Right lobe of liver (tissue), 6 donors: ENCODE measurements around the gene LGALS3BP. TPM values are rescaled to one million over a fixed set of nuclear protein-coding genes. Genes with fewer than 3 reads are reported as not detected.
A peak's percentile ranks its signal among the peaks of the same experiment; 100 is the strongest.
"Not testable (repeated sequence)": the region's sequence is repeated elsewhere in the genome, so short reads cannot be mapped to it uniquely, and the experiment has no call there.

Experiments
- ATAC-seq, 4 donors: fragments of 200-7000 bp; cut with Tn5 transposase; one replicate each; pipeline ENCODE4 v1.9.1; 2020; ENCODE audit warnings: mild to moderate bottlenecking in 4 of 4, moderate library complexity in 4 of 4
- DNase-seq, 3 donors: peaks; one replicate each; pipeline ENCODE4 v3.0.0-alpha.2; 2020
- H3K27ac ChIP-seq, 3 donors: fragments of 200-600 bp; one replicate each; pipeline ENCODE4 v1.8.0; 2022
- H3K27me3 ChIP-seq, 2 donors: fragments of 200-600 bp; one replicate each; pipeline ENCODE4 v1.8.0; 2022
- H3K36me3 ChIP-seq, 4 donors: fragments of 200-600 bp; sonication (generic) in 1 of 4; one replicate each; pipeline versions ENCODE4 v1.5.1 to v1.8.0; 2017 to 2022; ENCODE audit warnings: control low read depth in 1 of 4
- H3K4me1 ChIP-seq, 4 donors: fragments of 200-600 bp; sonication (generic) in 1 of 4; one replicate each; pipeline versions ENCODE4 v1.5.1 to v1.8.0; 2017 to 2022; ENCODE audit warnings: control low read depth in 1 of 4
- H3K4me3 ChIP-seq, 3 donors: fragments of 200-600 bp; one replicate each; pipeline ENCODE4 v1.8.0; 2022
- H3K9me3 ChIP-seq, 4 donors: fragments of 200-600 bp; sonication (generic) in 1 of 4; one replicate each; pipeline versions ENCODE4 v1.5.1 to v1.8.0; 2017 to 2022; ENCODE audit warnings: control low read depth in 1 of 4
- POLR2A ChIP-seq: fragments of 450-650 bp; IDR thresholded peaks from one replicate; pipeline ENCODE4 v1.6.1; 2017; ENCODE audit warnings: antibody characterized with exemption, mild to moderate bottlenecking
- WGBS: methylation state at CpG from one replicate; pipeline ENCODE4 v1.1.6; 2018; ENCODE audit warnings: low coverage, low lambda C conversion rate; ENCODE audit not compliant: insufficient coverage; ENCODE audit errors: missing lambda C conversion rate; 5-methylcytosine and 5-hydroxymethylcytosine counted together
- intact Hi-C, 2 donors: fragments of 100-400 bp; cut with DNase I; formaldehyde crosslinking; loops; one replicate each; pipeline versions ENCODE4 v1.11.2 to v1.14.1; 2022
- total RNA-seq, 6 experiments: library from RNA; depleted of rRNA in 2 of 6; stranded (reverse); fragments of >200 nt in 2 of 6; fragmentation: NEBNext Ultra II Directional in 3 of 6; extraction: Animal tissue kit (Norgen Biotek cat#: 25700) in 3 of 6; gene quantifications; one replicate each; pipeline versions ENCODE4 v1.1.0 to v1.2.4, GENCODE V29; 2016 to 2023
- TF ChIP-seq, protein P1 (sequence below), 4 donors: fragments of 200-600 bp in 3 of 4; fragments of 450-650 bp in 1 of 4; IDR thresholded peaks; one replicate each; pipeline versions ENCODE4 v1.5.1 to v1.8.0; 2016 to 2022; ENCODE audit warnings: antibody characterized with exemption in 4 of 4, mild to moderate bottlenecking in 2 of 4
- donor health status: DM: no; HTN: yes; CAD: no.
- donor health status: DM: no; HTN: no; CAD: no.
- donor health status: DM: no; HTN: no; CAD: no.
- donor health status: DM: no; HTN: yes; CAD: no.
- donor health status: DM: no; HTN: yes; CAD: no.

Gene LGALS3BP
- total RNA-seq, 6 experiments from 2014 or later, result 82.8 to 257 (median 121) TPM

- WGBS, result 45% methylated on average over 9 of the region's 12 CpGs
- no peak for ATAC-seq
- peak overlapping the region; percentile 62 to 82 (median 76) for H3K27ac ChIP-seq
- TF ChIP-seq, protein P1, sequence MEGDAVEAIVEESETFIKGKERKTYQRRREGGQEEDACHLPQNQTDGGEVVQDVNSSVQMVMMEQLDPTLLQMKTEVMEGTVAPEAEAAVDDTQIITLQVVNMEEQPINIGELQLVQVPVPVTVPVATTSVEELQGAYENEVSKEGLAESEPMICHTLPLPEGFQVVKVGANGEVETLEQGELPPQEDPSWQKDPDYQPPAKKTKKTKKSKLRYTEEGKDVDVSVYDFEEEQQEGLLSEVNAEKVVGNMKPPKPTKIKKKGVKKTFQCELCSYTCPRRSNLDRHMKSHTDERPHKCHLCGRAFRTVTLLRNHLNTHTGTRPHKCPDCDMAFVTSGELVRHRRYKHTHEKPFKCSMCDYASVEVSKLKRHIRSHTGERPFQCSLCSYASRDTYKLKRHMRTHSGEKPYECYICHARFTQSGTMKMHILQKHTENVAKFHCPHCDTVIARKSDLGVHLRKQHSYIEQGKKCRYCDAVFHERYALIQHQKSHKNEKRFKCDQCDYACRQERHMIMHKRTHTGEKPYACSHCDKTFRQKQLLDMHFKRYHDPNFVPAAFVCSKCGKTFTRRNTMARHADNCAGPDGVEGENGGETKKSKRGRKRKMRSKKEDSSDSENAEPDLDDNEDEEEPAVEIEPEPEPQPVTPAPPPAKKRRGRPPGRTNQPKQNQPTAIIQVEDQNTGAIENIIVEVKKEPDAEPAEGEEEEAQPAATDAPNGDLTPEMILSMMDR (IDR thresholded peaks at IDR 0.05), result no peak
- no peak for TF ChIP-seq POLR2A
- H3K27me3 ChIP-seq, result no peaks in the 10 kb centered on the region
- peaks cover 0 to 11% (median 1%) of the 10 kb centered on the region in 4 donors for H3K4me1 ChIP-seq
- intact Hi-C loops, result no loop called here
- no peaks in the 10 kb centered on the region for H3K9me3 ChIP-seq
- no peaks in the 10 kb centered on the region for H3K36me3 ChIP-seq
- DNase-seq, result peak in 2 of 3 donors; percentile 15 to 38
- H3K4me3 ChIP-seq, result peak overlapping the region in 1 of 3 donors; percentile 47
Observed at GRCh38 chr17:79023180-79023705, 43.5 kb upstream of the LGALS3BP start.

GRCh38 chr17:79022507-79022991 lies 42.8 kb upstream of the LGALS3BP start:
- H3K9me3 ChIP-seq, result no peaks in the 10 kb centered on the region
- intact Hi-C loops, result no loop called here
- TF ChIP-seq POLR2A, result no peak
- TF ChIP-seq, protein P1 (IDR thresholded peaks at IDR 0.05), result no peak
- peak overlapping the region; percentile 62 to 82 (median 76) for H3K27ac ChIP-seq
- ATAC-seq (peak; percentile 43 to 61 (median 58)), DNase-seq (peak in 2 of 3 donors; percentile 46 to 49)
- no peaks in the 10 kb centered on the region for H3K27me3 ChIP-seq
- no peak overlapping the region for H3K4me3 ChIP-seq
- no peaks in the 10 kb centered on the region for H3K36me3 ChIP-seq
- WGBS, result 66% methylated on average over 5 of the region's 9 CpGs
- peaks cover 0 to 11% (median 1%) of the 10 kb centered on the region in 4 donors for H3K4me1 ChIP-seq

DNA sequence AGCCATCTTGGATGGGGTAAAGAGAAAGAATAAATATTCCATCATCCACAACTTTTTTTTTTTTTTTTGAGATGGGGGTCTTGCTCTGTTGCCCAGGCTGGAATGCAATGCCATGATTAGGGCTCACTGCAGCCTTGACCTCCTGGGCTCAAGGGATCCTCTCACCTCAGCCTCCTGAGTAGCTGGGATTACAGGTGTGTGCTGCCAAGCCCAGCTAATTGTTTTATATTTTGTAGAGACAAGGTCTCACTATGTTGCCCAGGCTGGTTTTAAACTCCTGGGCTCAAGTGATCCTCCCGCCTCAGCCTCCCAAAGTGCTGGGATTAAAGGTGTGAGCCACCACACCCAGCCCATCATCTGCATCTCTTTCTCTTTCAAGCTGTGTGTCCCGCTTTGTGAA lies 42.2 kb upstream of the LGALS3BP start:
- H3K9me3 ChIP-seq, ATAC-seq, H3K4me3 ChIP-seq, intact Hi-C loops, H3K36me3 ChIP-seq, H3K27me3 ChIP-seq, DNase-seq: not testable (repeated sequence)
- peaks cover 0 to 11% (median 0%) of the 10 kb centered on the region in 4 donors for H3K4me1 ChIP-seq
- H3K27ac ChIP-seq, result peak overlapping the region; percentile 57 to 82 (median 76)
- 83% methylated on average over 1 of the region's 2 CpGs for whole genome bisulfite sequencing

GRCh38 chr17:79020631-79021301 lies 41.0 kb upstream of the LGALS3BP start:
- no peak for TF ChIP-seq POLR2A
- TF ChIP-seq, protein P1 (IDR thresholded peaks at IDR 0.05), result no peak
- H3K4me3 ChIP-seq, result no peak overlapping the region
- no peaks in the 10 kb centered on the region for H3K36me3 ChIP-seq
- no peaks in the 10 kb centered on the region for H3K9me3 ChIP-seq
- H3K27me3 ChIP-seq, result no peaks in the 10 kb centered on the region
- peak overlapping the region in 2 of 3 donors; percentile 32 to 69 for H3K27ac ChIP-seq
- intact Hi-C loops, result no loop called here
- WGBS, result 53% methylated on average over 2 of the region's 2 CpGs
- no peak for DNase-seq
- peaks cover 0 to 11% (median 0%) of the 10 kb centered on the region in 4 donors for H3K4me1 ChIP-seq
- no peak for ATAC-seq
